MM.1S (cell line): ENCODE data around the gene SPECC1L.

Source experiments
- DNase-seq: peaks from one replicate; pipeline ENCODE4 v3.0.0-alpha.2; 2015
- H2AFZ ChIP-seq: fragments of 300-600 bp; sonication (generic); 2 replicates; pipeline ENCODE4 v1.6.0; 2016; ENCODE audit warnings: antibody characterized with exemption, low read length
- H3F3A ChIP-seq: fragments of 300-600 bp; sonication (generic); 2 replicates; pipeline ENCODE4 v1.6.1; 2016; ENCODE audit warnings: mild to moderate bottlenecking, antibody characterized with exemption, low read length, moderate library complexity, mixed read lengths; ENCODE audit not compliant: insufficient read depth
- H3K27ac ChIP-seq: fragments of 300-600 bp; sonication (generic); 2 replicates; pipeline ENCODE4 v1.5.1; 2016; ENCODE audit warnings: mild to moderate bottlenecking, low read length
- H3K27me3 ChIP-seq: fragments of 300-600 bp; sonication (generic); replicated peaks from 2 replicates; pipeline ENCODE4 v1.6.0; 2016; ENCODE audit warnings: low read length; ENCODE audit not compliant: insufficient read depth
- H3K36me3 ChIP-seq: fragments of 300-600 bp; sonication (generic); replicated peaks from 2 replicates; pipeline ENCODE4 v1.6.1; 2016; ENCODE audit warnings: mild to moderate bottlenecking, low read length, mixed read lengths; ENCODE audit not compliant: insufficient read depth
- H3K4me1 ChIP-seq: fragments of 300-600 bp; sonication (generic); 2 replicates; pipeline ENCODE4 v1.6.1; 2016; ENCODE audit warnings: low read length, mixed read lengths
- H3K4me2 ChIP-seq: fragments of 300-600 bp; sonication (generic); 2 replicates; pipeline ENCODE4 v1.6.0; 2016; ENCODE audit warnings: low read depth, low read length
- H3K4me3 ChIP-seq: fragments of 300-600 bp; sonication (generic); 2 replicates; pipeline ENCODE4 v1.5.1; 2016; ENCODE audit warnings: low read length, mixed read lengths
- H3K79me2 ChIP-seq: fragments of 300-600 bp; sonication (generic); 2 replicates; pipeline ENCODE4 v1.6.1; 2016; ENCODE audit warnings: mixed run types, low read length, mixed read lengths
- H3K9ac ChIP-seq: fragments of 300-600 bp; sonication (generic); 2 replicates; pipeline ENCODE4 v1.6.1; 2016; ENCODE audit warnings: low read length, mixed read lengths
- H3K9me2 ChIP-seq: fragments of 300-600 bp; sonication (generic); replicated peaks from 2 replicates; pipeline ENCODE4 v1.6.1; 2016; ENCODE audit warnings: mild to moderate bottlenecking, low read length, mixed read lengths; ENCODE audit not compliant: insufficient read depth
- H3K9me3 ChIP-seq: fragments of 300-600 bp; sonication (generic); replicated peaks from 2 replicates; pipeline ENCODE4 v1.6.1; 2016; ENCODE audit warnings: mild to moderate bottlenecking, low read length, mixed read lengths; ENCODE audit not compliant: insufficient read depth
- H4K20me1 ChIP-seq: fragments of 300-600 bp; sonication (generic); 2 replicates; pipeline ENCODE4 v1.6.1; 2016; ENCODE audit warnings: mild to moderate bottlenecking, low read length, moderate library complexity, mixed read lengths; ENCODE audit not compliant: insufficient read depth
- CTCF ChIP-seq: fragments of 300-600 bp; sonication (generic); IDR thresholded peaks from 2 replicates; pipeline ENCODE4 v1.5.1; 2016; ENCODE audit warnings: antibody characterized with exemption, low read length, mixed read lengths
- EZH2 ChIP-seq: fragments of 300-600 bp; sonication (generic); optimal IDR thresholded peaks from 2 replicates; pipeline ENCODE3; 2017; ENCODE audit warnings: low read depth, mild to moderate bottlenecking, antibody characterized with exemption, low read length, mixed read lengths
- EZH2phosphoT487 ChIP-seq: fragments of 300-600 bp; sonication (generic); IDR thresholded peaks from 2 replicates; pipeline ENCODE4 v1.6.1; 2018; ENCODE audit warnings: antibody characterized with exemption, low read length

The SPECC1L gene

GRCh38 chr22:24453853-24454252 is 183.2 kb downstream of the SPECC1L start:
- Histone ChIP-seq H3K9me2 (no peaks in the 10 kb centered on the region), H4K20me1 (no peaks in the 10 kb centered on the region), H3K79me2 (no peaks in the 10 kb centered on the region), H3K36me3 (no peaks in the 10 kb centered on the region), H3K4me3 (no peak overlapping the region), H3K27ac (no peak overlapping the region), H3K27me3 (no peaks in the 10 kb centered on the region), H3K4me1 (no peaks in the 10 kb centered on the region), H3K9ac (no peak overlapping the region), H3K4me2 (no peak overlapping the region), H3F3A (no peaks in the 10 kb centered on the region), H3K9me3 (no peaks in the 10 kb centered on the region), H2AFZ (no peak overlapping the region)
- TF ChIP-seq CTCF (no peak), EZH2 (no peak), EZH2phosphoT487 (no peak)
- no peak for DNase-seq

DNA sequence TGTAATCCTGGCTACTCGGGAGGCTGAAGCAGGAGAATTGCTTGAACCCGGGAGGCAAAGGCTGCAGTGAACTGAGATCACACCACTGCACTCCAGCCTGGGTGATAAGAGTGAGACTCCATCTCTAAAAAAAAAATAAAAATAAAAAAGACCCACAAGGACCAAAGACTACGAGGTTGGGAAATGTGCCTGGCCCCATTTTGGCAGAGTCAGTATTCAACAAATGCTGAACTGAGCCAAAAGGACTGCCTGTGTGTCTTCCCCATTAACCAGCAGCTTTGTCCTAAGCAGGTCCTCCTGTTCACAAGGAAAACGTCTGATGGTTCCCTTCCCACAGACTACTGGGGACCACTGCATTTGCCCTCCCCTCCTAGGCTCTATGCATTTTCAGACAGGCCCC is 184.4 kb downstream of the SPECC1L start:
- H3K27ac ChIP-seq, result no peak overlapping the region
- no peaks in the 10 kb centered on the region for H4K20me1 ChIP-seq
- no peaks in the 10 kb centered on the region for H3K79me2 ChIP-seq
- no peak for DNase-seq
- H3K4me2 ChIP-seq, result no peak overlapping the region
- H3K4me3 ChIP-seq, result no peak overlapping the region
- H3K36me3 ChIP-seq, result no peaks in the 10 kb centered on the region
- H3K27me3 ChIP-seq, result no peaks in the 10 kb centered on the region
- H3K4me1 ChIP-seq, result peaks cover 8% of the 10 kb centered on the region
- H3K9me2 ChIP-seq, result no peaks in the 10 kb centered on the region
- no peaks in the 10 kb centered on the region for H3F3A ChIP-seq
- TF ChIP-seq EZH2 (no peak), EZH2phosphoT487 (no peak), CTCF (no peak)
- no peak overlapping the region for H3K9ac ChIP-seq
- no peak overlapping the region for H2AFZ ChIP-seq
- no peaks in the 10 kb centered on the region for H3K9me3 ChIP-seq

DNA sequence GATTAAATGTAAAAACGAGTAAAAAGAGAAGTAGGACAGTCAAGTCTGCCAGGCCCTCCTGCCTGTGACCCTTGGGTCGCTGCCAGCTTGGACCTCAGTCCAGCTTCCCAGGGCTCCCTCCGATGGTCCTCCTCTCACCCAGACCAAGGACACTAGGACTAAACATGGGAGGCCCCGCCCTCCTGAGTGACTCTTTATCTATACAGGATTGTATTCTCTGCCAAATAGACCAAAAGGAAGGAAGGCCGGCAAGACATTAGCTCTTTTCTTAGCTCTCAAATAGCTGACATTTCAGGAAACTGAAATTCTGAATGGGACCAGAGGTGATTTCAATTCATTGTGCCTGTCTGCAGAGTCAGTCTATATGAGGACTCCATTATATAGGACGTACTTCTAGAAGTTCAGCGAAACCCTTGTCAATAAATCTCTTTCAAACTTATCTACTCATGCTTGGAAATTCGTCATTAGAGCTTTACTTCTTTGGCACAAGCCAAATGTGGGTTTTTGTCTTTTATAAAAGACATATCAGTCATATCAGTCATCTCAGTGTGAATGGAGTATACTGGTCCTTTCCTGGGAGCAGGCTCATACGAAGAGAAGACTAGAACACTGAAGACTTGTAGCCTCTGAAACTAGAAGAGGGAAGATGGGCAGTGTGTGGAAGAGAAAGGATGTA is 185.3 kb downstream of the SPECC1L start:
- H3K9me3 ChIP-seq, result no peaks in the 10 kb centered on the region

More for the DNA sequence above, 185.3 kb downstream of the SPECC1L start:
- H3K4me2 ChIP-seq, result no peak overlapping the region
- H3F3A ChIP-seq, result peaks cover 8% of the 10 kb centered on the region
- no peak overlapping the region for H3K27ac ChIP-seq
- no peaks in the 10 kb centered on the region for H3K9me2 ChIP-seq
- no peak overlapping the region for H3K9ac ChIP-seq
- no peak for TF ChIP-seq EZH2phosphoT487
- TF ChIP-seq EZH2, result no peak
- TF ChIP-seq CTCF, result no peak
- H3K4me3 ChIP-seq, result no peak overlapping the region
- no peak for DNase-seq
- H3K4me1 ChIP-seq, result peaks cover 15% of the 10 kb centered on the region
- H3K36me3 ChIP-seq, result no peaks in the 10 kb centered on the region
- H2AFZ ChIP-seq, result no peak overlapping the region
- no peaks in the 10 kb centered on the region for H3K79me2 ChIP-seq
- no peaks in the 10 kb centered on the region for H3K27me3 ChIP-seq
- H4K20me1 ChIP-seq, result no peaks in the 10 kb centered on the region
